Measurements from ENCODE around the gene GSDMA. TPM values are rescaled to one million over a fixed set of nuclear protein-coding genes. Genes with fewer than 3 reads are reported as not detected.

Gene GSDMA
- total RNA-seq, 4 donors from 2014 or later, result 0.16 to 0.26 TPM; not detected in 2

DNA sequence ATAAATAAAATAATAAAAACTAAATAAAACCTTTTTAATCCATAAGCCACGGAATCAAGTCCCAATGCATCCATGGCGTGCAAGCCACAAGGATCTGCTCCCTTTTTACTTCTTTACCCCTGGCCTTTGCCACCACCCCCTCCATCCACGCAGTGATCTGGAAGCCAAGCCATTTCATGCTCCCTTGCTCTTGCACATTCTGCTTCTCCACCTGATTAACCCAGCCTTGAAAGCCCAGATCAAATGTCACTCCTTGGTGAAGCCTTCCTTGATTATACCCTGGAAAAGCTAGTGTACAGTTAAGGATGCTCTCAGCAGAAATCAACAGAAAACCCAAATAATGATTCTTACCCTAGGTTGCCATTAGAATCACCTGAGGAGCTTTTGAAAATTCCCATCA, 25.4 kb upstream of the GSDMA start:
- no peak overlapping the region for H3K27ac ChIP-seq
- TF ChIP-seq, protein P1, sequence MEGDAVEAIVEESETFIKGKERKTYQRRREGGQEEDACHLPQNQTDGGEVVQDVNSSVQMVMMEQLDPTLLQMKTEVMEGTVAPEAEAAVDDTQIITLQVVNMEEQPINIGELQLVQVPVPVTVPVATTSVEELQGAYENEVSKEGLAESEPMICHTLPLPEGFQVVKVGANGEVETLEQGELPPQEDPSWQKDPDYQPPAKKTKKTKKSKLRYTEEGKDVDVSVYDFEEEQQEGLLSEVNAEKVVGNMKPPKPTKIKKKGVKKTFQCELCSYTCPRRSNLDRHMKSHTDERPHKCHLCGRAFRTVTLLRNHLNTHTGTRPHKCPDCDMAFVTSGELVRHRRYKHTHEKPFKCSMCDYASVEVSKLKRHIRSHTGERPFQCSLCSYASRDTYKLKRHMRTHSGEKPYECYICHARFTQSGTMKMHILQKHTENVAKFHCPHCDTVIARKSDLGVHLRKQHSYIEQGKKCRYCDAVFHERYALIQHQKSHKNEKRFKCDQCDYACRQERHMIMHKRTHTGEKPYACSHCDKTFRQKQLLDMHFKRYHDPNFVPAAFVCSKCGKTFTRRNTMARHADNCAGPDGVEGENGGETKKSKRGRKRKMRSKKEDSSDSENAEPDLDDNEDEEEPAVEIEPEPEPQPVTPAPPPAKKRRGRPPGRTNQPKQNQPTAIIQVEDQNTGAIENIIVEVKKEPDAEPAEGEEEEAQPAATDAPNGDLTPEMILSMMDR (IDR thresholded peaks at IDR 0.05 in 4 of 5, conservative IDR thresholded peaks at IDR 0.05 in 1 of 5), result no peak
- no peak for TF ChIP-seq POLR2A (IDR thresholded peaks at IDR 0.05)
- H3K9me3 ChIP-seq, result no peaks in the 10 kb centered on the region
- H3K36me3 ChIP-seq, result no peaks in the 10 kb centered on the region
- intact Hi-C loops (cut with DNase I; ENCODE audit: low total_unique reads) (no loop called here), in situ Hi-C loops (cut with MboI; ENCODE audit: low sequenced_read_pairs in 4 of 4) (no loop called here)
- H3K27me3 ChIP-seq, result no peaks in the 10 kb centered on the region
- no peak for ATAC-seq
- peaks cover 9 to 25% of the 10 kb centered on the region in 2 donors for H3K4me1 ChIP-seq
- no peak overlapping the region for H3K4me3 ChIP-seq
- no peak for DNase-seq

DNA sequence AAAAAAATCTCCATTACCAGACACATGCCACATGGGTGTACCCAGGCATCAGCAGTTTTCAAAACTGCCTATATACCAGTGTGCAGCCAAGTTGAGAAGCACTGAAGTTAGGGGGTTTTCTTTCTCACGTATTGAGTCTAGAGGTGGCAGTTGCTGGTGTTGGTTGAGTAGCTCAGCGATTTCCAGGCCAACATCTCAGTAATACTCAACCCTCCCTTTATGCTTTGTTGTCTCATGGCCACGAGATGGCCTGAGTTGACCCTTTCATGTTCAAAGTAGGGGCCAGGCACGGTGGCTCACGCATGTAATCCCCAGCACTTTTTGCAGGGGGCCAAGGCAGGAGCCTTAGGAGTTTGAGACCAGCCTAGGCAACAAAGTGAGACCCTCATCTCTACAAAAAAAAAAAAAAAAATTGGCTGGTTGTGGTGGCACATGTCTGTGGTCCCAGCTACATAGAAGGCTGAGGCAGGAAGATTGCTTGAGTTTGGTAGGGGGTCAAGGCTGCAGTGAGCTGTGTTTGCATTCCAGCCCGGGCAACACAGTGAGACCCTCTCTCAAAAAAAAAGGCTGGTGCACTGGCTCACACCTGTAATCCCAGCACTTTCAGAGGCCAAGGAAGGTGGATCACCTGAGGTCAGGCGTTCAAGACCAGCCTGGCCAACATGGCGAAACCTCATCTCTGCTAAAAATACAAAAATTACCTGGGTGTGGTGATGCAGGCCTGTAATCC, 24.5 kb upstream of the GSDMA start:
- no peaks in the 10 kb centered on the region for H3K9me3 ChIP-seq
- H3K4me3 ChIP-seq, result no peak overlapping the region
- no peaks in the 10 kb centered on the region for H3K36me3 ChIP-seq
- H3K27me3 ChIP-seq, result no peaks in the 10 kb centered on the region
- no peak for DNase-seq
- peaks cover 9 to 25% of the 10 kb centered on the region in 2 donors for H3K4me1 ChIP-seq
- no peak for TF ChIP-seq POLR2A (IDR thresholded peaks at IDR 0.05)
- TF ChIP-seq, protein P1 (IDR thresholded peaks at IDR 0.05 in 4 of 5, conservative IDR thresholded peaks at IDR 0.05 in 1 of 5), result no peak
- in situ Hi-C loops (cut with MboI; ENCODE audit: low sequenced_read_pairs in 4 of 4) (no loop called here), intact Hi-C loops (cut with DNase I; ENCODE audit: low total_unique reads) (no loop called here)
- no peak for ATAC-seq
- H3K27ac ChIP-seq, result no peak overlapping the region

DNA sequence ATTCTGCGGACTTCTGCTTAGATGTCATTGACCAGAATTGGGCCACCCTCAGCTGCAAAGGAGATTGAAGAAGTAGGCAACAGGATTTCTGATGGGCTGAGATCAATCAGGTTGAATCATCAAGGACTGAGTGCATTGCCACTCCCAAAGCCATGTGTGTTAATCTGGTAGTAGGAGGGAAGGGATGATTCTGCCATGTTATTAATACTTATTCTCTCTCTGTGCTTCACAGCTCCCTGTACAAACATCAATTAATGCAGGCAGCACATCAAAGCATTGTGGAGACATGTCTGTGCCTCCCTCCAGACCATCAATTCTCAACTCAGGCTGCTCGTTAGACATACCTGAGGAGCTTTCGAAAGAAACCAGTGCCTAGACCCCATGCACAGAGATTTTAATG, 23.7 kb upstream of the GSDMA start:
- intact Hi-C loops (cut with DNase I; ENCODE audit: low total_unique reads) (no loop called here), in situ Hi-C loops (cut with MboI; ENCODE audit: low sequenced_read_pairs in 4 of 4) (no loop called here)
- Histone ChIP-seq H3K4me1 (peaks cover 3 to 20% of the 10 kb centered on the region in 2 donors), H3K27ac (no peak overlapping the region), H3K4me3 (no peak overlapping the region), H3K9me3 (no peaks in the 10 kb centered on the region), H3K27me3 (no peaks in the 10 kb centered on the region), H3K36me3 (no peaks in the 10 kb centered on the region)
- ATAC-seq (no peak), DNase-seq (no peak)
- TF ChIP-seq, protein P1 (IDR thresholded peaks at IDR 0.05 in 4 of 5, conservative IDR thresholded peaks at IDR 0.05 in 1 of 5), result no peak
- TF ChIP-seq POLR2A (IDR thresholded peaks at IDR 0.05), result no peak

DNA sequence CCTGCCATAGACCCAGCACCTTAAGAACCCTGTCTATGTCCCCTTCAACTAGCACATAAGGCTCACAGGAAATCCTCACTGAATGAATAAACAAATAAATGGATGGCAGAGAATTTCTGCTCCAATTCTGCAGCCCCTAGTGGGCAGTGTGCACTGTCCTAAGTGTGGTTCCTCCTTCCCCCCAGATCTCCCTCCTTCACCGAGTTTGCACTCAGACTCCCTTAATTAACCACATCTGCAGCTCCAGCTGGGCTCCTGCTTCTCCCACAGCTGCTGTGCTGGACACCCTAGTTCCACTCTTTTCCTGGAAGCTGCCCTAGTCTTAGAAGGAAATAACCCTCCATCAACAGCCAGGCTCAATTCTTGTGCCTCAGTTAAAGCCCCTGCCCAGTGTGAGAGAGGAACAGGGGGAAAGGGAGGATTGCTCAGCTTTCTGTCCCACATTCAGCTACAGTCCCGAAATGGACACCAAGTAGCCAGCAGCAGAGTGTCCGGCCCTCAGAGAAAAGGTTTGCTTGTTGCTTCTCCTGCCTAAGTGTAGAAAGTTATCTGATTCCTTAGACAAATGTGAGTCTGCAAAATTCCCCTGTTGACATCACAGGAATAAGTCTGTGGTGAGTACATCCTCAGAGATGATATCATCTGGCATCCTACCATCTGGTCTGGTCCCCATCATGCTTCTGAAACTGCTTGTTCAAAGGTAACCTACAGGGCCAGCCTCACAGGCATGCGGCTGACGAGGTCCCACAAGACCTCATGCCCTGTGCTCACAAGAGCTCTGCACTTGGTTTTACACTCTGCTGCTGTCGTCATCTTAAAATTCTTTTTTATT, 23.0 kb upstream of the GSDMA start:
- Histone ChIP-seq H3K4me1 (peaks cover 0 to 13% of the 10 kb centered on the region in 2 donors), H3K27me3 (no peaks in the 10 kb centered on the region), H3K27ac (no peak overlapping the region), H3K36me3 (no peaks in the 10 kb centered on the region), H3K4me3 (no peak overlapping the region), H3K9me3 (no peaks in the 10 kb centered on the region)
- intact Hi-C loops (cut with DNase I; ENCODE audit: low total_unique reads) (no loop called here), in situ Hi-C loops (cut with MboI; ENCODE audit: low sequenced_read_pairs in 4 of 4) (no loop called here)
- no peak for ATAC-seq
- TF ChIP-seq, protein P1 (IDR thresholded peaks at IDR 0.05 in 4 of 5, conservative IDR thresholded peaks at IDR 0.05 in 1 of 5), result peak in 2 of 5 experiments; percentile 8 to 36
- no peak for TF ChIP-seq POLR2A (IDR thresholded peaks at IDR 0.05)
- no peak for DNase-seq
